OCI-LY1 (cell line): Measurements from ENCODE around the gene CDCA7L.

Experiments used
- CTCF ChIP-seq: fragments of 200-600 bp; sonication (generic), shearing (Covaris generic); IDR thresholded peaks from 2 replicates; pipeline ENCODE4 v1.5.1; 2017; ENCODE audit warnings: mild to moderate bottlenecking, antibody characterized with exemption, low read length, moderate library complexity, mixed read lengths
- EZH2 ChIP-seq: fragments of 200-600 bp; sonication (generic), shearing (Covaris generic); IDR thresholded peaks from 2 replicates; pipeline ENCODE4 v1.8.0; 2017; ENCODE audit warnings: borderline replicate concordance, mixed run types, mild to moderate bottlenecking, antibody characterized with exemption, low read length, moderate library complexity, mixed read lengths

GRCh38 chr7:21898265-21898930 lies 47.3 kb downstream of the CDCA7L start:
- TF ChIP-seq CTCF (no peak), EZH2 (no peak)
